ENCODE data around the gene ZNF605. TPM values are rescaled to one million over a fixed set of nuclear protein-coding genes. Genes with fewer than 3 reads are reported as not detected.
"Not testable (repeated sequence)": the region's sequence is repeated elsewhere in the genome, so short reads cannot be mapped to it uniquely, and the experiment has no call there.

Gene ZNF605
- total RNA-seq, 1 experiment from 2014 or later = 19.3 TPM

- H3K23me2 ChIP-seq (ENCODE audit: insufficient read length, low read depth, low read length, poor library complexity, severe bottlenecking) = peaks cover 2% of the 10 kb centered on the region
- no peak overlapping the region for H2AFZ ChIP-seq (ENCODE audit: low read length)
- H3K27ac ChIP-seq (ENCODE audit: insufficient read length, low read depth, low read length) = no peak overlapping the region
- peaks cover 11 to 39% (median 17%) of the 10 kb centered on the region in 3 experiments; a peak in 6 of 7 replicates for H3K36me3 Mint-ChIP-seq (ENCODE audit: insufficient read depth in 1 of 3, low read depth in 3 of 3)
- H3K4me2 ChIP-seq (ENCODE audit: insufficient read depth, insufficient read length, low read length) = no peak overlapping the region
- no peak overlapping the region for H2AK5ac ChIP-seq (ENCODE audit: insufficient read length, low read length)
- no peaks in the 10 kb centered on the region for H4K20me1 ChIP-seq (ENCODE audit: control insufficient read depth, insufficient read depth, insufficient read length)
- WGBS (ENCODE audit: extremely low coverage, insufficient read length, low lambda C conversion rate) = no CpG with 5 or more reads among the region's 7 CpGs
- no peak overlapping the region for H4K91ac ChIP-seq (ENCODE audit: insufficient read length, low read depth, low read length)
- H3K18ac ChIP-seq (ENCODE audit: insufficient read length, low read depth, low read length) = no peak overlapping the region
- H3K4me1 Mint-ChIP-seq = 0 out of 4 replicates have a peak, but pooled peaks cover 0 to 3% of the 10 kb centered on the region in 2 experiments
- no peaks in the 10 kb centered on the region for H3K9me3 ChIP-seq (ENCODE audit: control insufficient read depth, low read depth, low read length)
- H3K79me1 ChIP-seq (ENCODE audit: insufficient read depth, low read depth, low read length, poor library complexity, severe bottlenecking) = no peaks in the 10 kb centered on the region
- H4K8ac ChIP-seq (replicated peaks; ENCODE audit: insufficient read length, low read depth, low read length) = no peak overlapping the region
- peak overlapping the region in 1 of 3 experiments; percentile 39; a peak in 3 of 7 replicates for H3K27ac Mint-ChIP-seq
- no peak overlapping the region for H3T11ph ChIP-seq (ENCODE audit: low read length)
- H2BK120ac ChIP-seq (ENCODE audit: low read depth, low read length, poor library complexity, severe bottlenecking) = no peak overlapping the region
- no peak overlapping the region for H2BK12ac ChIP-seq (ENCODE audit: insufficient read length, low read depth, low read length)
- H3K4ac ChIP-seq (ENCODE audit: low read depth, low read length) = no peak overlapping the region
- 0 out of 5 replicates have a peak, but pooled peaks cover 0 to 2% of the 10 kb centered on the region in 2 experiments for H3K9me3 Mint-ChIP-seq
- no peak overlapping the region for H4K5ac ChIP-seq (ENCODE audit: insufficient read length, low read depth, low read length)
- no peak overlapping the region for H2BK15ac ChIP-seq (ENCODE audit: low read depth, low read length)
- H3K56ac ChIP-seq (ENCODE audit: insufficient read length, low read depth, low read length) = no peak overlapping the region
- H3K9ac ChIP-seq (ENCODE audit: extremely low read depth, insufficient read length, low read length) = no peak overlapping the region
- no peaks in the 10 kb centered on the region; the same call in 1 of the 2 replicates for H3K79me2 ChIP-seq (ENCODE audit: insufficient read depth, low read length)
- no peaks in the 10 kb centered on the region for H3K4me1 ChIP-seq (ENCODE audit: insufficient read depth, low read length)
- no peak for DNase-seq
- no peak for TF ChIP-seq CTCF (conservative IDR thresholded peaks at IDR 0.05)
- no peak overlapping the region for H3K14ac ChIP-seq (ENCODE audit: insufficient read depth, low read length)
- H2BK20ac ChIP-seq (ENCODE audit: low read depth, low read length, poor library complexity, severe bottlenecking) = no peak overlapping the region
- no peaks in the 10 kb centered on the region for H3K27me3 ChIP-seq (ENCODE audit: insufficient read depth, low read length)
- H2BK5ac ChIP-seq (ENCODE audit: insufficient read length, low read length) = no peak overlapping the region
- H3K27me3 Mint-ChIP-seq (ENCODE audit: low read depth) = no peaks in the 10 kb centered on the region
- no peak overlapping the region for H3K23ac ChIP-seq (ENCODE audit: insufficient read length, low read depth, low read length)
- no peak overlapping the region for H3K4me3 Mint-ChIP-seq
These were observed 74.3 kb downstream of the ZNF605 start for GRCh38 chr12:132881818-132882217.

- H2BK12ac ChIP-seq (ENCODE audit: insufficient read length, low read depth, low read length); H2AFZ ChIP-seq (ENCODE audit: low read length); H2AK5ac ChIP-seq (ENCODE audit: insufficient read length, low read length); H2BK5ac ChIP-seq (ENCODE audit: insufficient read length, low read length); H2BK20ac ChIP-seq (ENCODE audit: low read depth, low read length, poor library complexity, severe bottlenecking); H3T11ph ChIP-seq (ENCODE audit: low read length); H3K9me3 ChIP-seq (ENCODE audit: control insufficient read depth, low read depth, low read length); H3K9ac ChIP-seq (ENCODE audit: extremely low read depth, insufficient read length, low read length); H3K4me3 Mint-ChIP-seq; H4K91ac ChIP-seq (ENCODE audit: insufficient read length, low read depth, low read length); DNase-seq; H3K9me3 Mint-ChIP-seq; H3K79me2 ChIP-seq (ENCODE audit: insufficient read depth, low read length); H2BK120ac ChIP-seq (ENCODE audit: low read depth, low read length, poor library complexity, severe bottlenecking); H3K27ac ChIP-seq (ENCODE audit: insufficient read length, low read depth, low read length); H4K5ac ChIP-seq (ENCODE audit: insufficient read length, low read depth, low read length); H4K8ac ChIP-seq (replicated peaks; ENCODE audit: insufficient read length, low read depth, low read length); H3K79me1 ChIP-seq (ENCODE audit: insufficient read depth, low read depth, low read length, poor library complexity, severe bottlenecking); H3K27me3 Mint-ChIP-seq (ENCODE audit: low read depth); H3K27ac Mint-ChIP-seq; H3K23me2 ChIP-seq (ENCODE audit: insufficient read length, low read depth, low read length, poor library complexity, severe bottlenecking); H3K4me2 ChIP-seq (ENCODE audit: insufficient read depth, insufficient read length, low read length); H3K18ac ChIP-seq (ENCODE audit: insufficient read length, low read depth, low read length); H3K27me3 ChIP-seq (ENCODE audit: insufficient read depth, low read length); H3K4me1 ChIP-seq (ENCODE audit: insufficient read depth, low read length); H3K23ac ChIP-seq (ENCODE audit: insufficient read length, low read depth, low read length); H3K4ac ChIP-seq (ENCODE audit: low read depth, low read length); H3K56ac ChIP-seq (ENCODE audit: insufficient read length, low read depth, low read length); H4K20me1 ChIP-seq (ENCODE audit: control insufficient read depth, insufficient read depth, insufficient read length); H3K4me1 Mint-ChIP-seq; H2BK15ac ChIP-seq (ENCODE audit: low read depth, low read length); H3K14ac ChIP-seq (ENCODE audit: insufficient read depth, low read length): not testable (repeated sequence)
- no CpG with 5 or more reads among the region's 21 CpGs for WGBS (ENCODE audit: extremely low coverage, insufficient read length, low lambda C conversion rate)
- peaks cover 17 to 60% (median 34%) of the 10 kb centered on the region in 3 experiments; a peak in 6 of 7 replicates for H3K36me3 Mint-ChIP-seq (ENCODE audit: insufficient read depth in 1 of 3, low read depth in 3 of 3)
These were observed 81.5 kb downstream of the ZNF605 start for GRCh38 chr12:132874620-132875019.
